PC-3 (cell line): Measurements from ENCODE around the gene HDGFL2. TPM values are rescaled to one million over a fixed set of nuclear protein-coding genes. Genes with fewer than 3 reads are reported as not detected.

Source experiments
- ATAC-seq: fragments of 200-7000 bp; cut with Tn5 transposase; 2 replicates; pipeline ENCODE4 v1.9.1; 2020; ENCODE audit warnings: mild to moderate bottlenecking, moderate library complexity
- BruUV-seq: library from RNA; stranded (reverse); fragments of 400-500 nt; replicated peaks from 2 replicates; lab custom pipeline; 2021; lab: Mats Ljungman, UMichigan
- CTCF ChIA-PET: fragments of 300-600 bp; sonication (Branson Sonifier 250); formaldehyde crosslinking; loops from one replicate; lab custom pipeline; 2022; ENCODE audit warnings: antibody characterized with exemption; lab: Charles Lee
- POLR2A ChIA-PET: fragments of 300-600 bp; sonication (Branson Sonifier 250); formaldehyde crosslinking; loops from one replicate; lab custom pipeline; 2022; ENCODE audit warnings: antibody characterized with exemption; ENCODE audit not compliant: unreplicated experiment; lab: Charles Lee
- DNase-seq: peaks from one replicate; pipeline ENCODE4 v3.0.0-alpha.2; 2015
- H2AFZ ChIP-seq: fragments of 300-600 bp; sonication (generic); 2 replicates; pipeline ENCODE4 v1.6.0; 2016; ENCODE audit warnings: antibody characterized with exemption, low read length
- H3F3A ChIP-seq: fragments of 300-600 bp; sonication (generic); one replicate; pipeline ENCODE4 v1.6.0; 2017; ENCODE audit warnings: antibody characterized with exemption, low read length, control low read depth, mild to moderate bottlenecking; ENCODE audit not compliant: unreplicated experiment
- H3K27ac ChIP-seq: fragments of 300-600 bp; sonication (generic); 2 replicates; pipeline ENCODE4 v1.5.1; 2016; ENCODE audit warnings: mild to moderate bottlenecking, low read length
- H3K27me3 ChIP-seq: fragments of 300-600 bp; sonication (generic); 2 replicates; pipeline ENCODE4 v1.6.1; 2016; ENCODE audit warnings: low read length, mixed read lengths
- H3K36me3 ChIP-seq: fragments of 300-600 bp; sonication (generic); 2 replicates; pipeline ENCODE4 v1.6.1; 2016; ENCODE audit warnings: low read depth, mixed run types, low read length, mixed read lengths
- H3K4me1 ChIP-seq: fragments of 300-600 bp; sonication (generic); 2 replicates; pipeline ENCODE4 v1.5.1; 2016; ENCODE audit warnings: low read length; ENCODE audit not compliant: insufficient read depth
- H3K4me2 ChIP-seq: fragments of 300-600 bp; sonication (generic); 2 replicates; pipeline ENCODE4 v1.6.0; 2016; ENCODE audit warnings: low read length
- H3K4me3 ChIP-seq: fragments of 300-600 bp; sonication (generic); 2 replicates; pipeline ENCODE4 v1.5.1; 2016; ENCODE audit warnings: mild to moderate bottlenecking, low read length, mixed read lengths
- H3K79me2 ChIP-seq: fragments of 300-600 bp; sonication (generic); 2 replicates; pipeline ENCODE4 v1.6.1; 2017; ENCODE audit warnings: low read length, mixed read lengths
- H3K9ac ChIP-seq: fragments of 300-600 bp; sonication (generic); 2 replicates; pipeline ENCODE4 v1.6.0; 2016; ENCODE audit warnings: mild to moderate bottlenecking, low read length
- H3K9me2 ChIP-seq: fragments of 300-600 bp; sonication (generic); replicated peaks from 2 replicates; pipeline ENCODE4 v1.6.1; 2016; ENCODE audit warnings: mixed run types, low read length, mixed read lengths
- H3K9me3 ChIP-seq: fragments of 300-600 bp; sonication (generic); 2 replicates; pipeline ENCODE4 v1.6.1; 2016; ENCODE audit warnings: low read length, mixed read lengths
- H4K20me1 ChIP-seq: fragments of 300-600 bp; sonication (generic); 2 replicates; pipeline ENCODE4 v1.6.1; 2016; ENCODE audit warnings: low read length, mixed read lengths
- CTCF ChIP-seq: fragments of 300-600 bp; sonication (generic); conservative IDR thresholded peaks from 2 replicates; pipeline ENCODE4 v1.5.1; 2017; ENCODE audit warnings: antibody characterized with exemption, low read depth, mild to moderate bottlenecking, low read length
- EZH2 ChIP-seq: fragments of 300-600 bp; sonication (generic); IDR thresholded peaks from one replicate; pipeline ENCODE4 v1.6.1; 2017; ENCODE audit warnings: antibody characterized with exemption, mild to moderate bottlenecking, low read length; ENCODE audit not compliant: unreplicated experiment
- EZH2phosphoT487 ChIP-seq: fragments of 300-600 bp; sonication (generic); IDR thresholded peaks from 2 replicates; pipeline ENCODE4 v1.6.1; 2018; ENCODE audit warnings: mild to moderate bottlenecking, antibody characterized with exemption, low read length, borderline replicate concordance
- intact Hi-C: fragments of 100-400 bp; cut with micrococcal nuclease; formaldehyde crosslinking; loops from 2 replicates; pipeline ENCODE4 v1.9.0; 2023
- total RNA-seq: library from RNA; depleted of rRNA; stranded (reverse); fragments of >200 nt; gene quantifications from 2 replicates; pipeline ENCODE4 v1.2.3, GENCODE V29; 2014

Gene HDGFL2
- total RNA-seq, 1 experiment from 2014 or later, result 111 TPM

- H3K36me3 ChIP-seq, result peaks cover 5% of the 10 kb centered on the region; the same call in 1 of the 2 replicates
- no peak overlapping the region for H3K27ac ChIP-seq
- H3K9me2 ChIP-seq, result no peaks in the 10 kb centered on the region
- H3F3A ChIP-seq, result no peaks in the 10 kb centered on the region
- DNase-seq (no peak), ATAC-seq (no peak)
- H2AFZ ChIP-seq, result no peak overlapping the region
- no peaks in the 10 kb centered on the region for H3K79me2 ChIP-seq
- intact Hi-C loops, result no loop called here
- ChIA-PET CTCF (no interaction called here), POLR2A (no interaction called here)
- no peaks in the 10 kb centered on the region for H3K27me3 ChIP-seq
- TF ChIP-seq EZH2 (no peak), CTCF (no peak), EZH2phosphoT487 (no peak)
- H3K4me1 ChIP-seq, result no peaks in the 10 kb centered on the region
- BruUV-seq, result no TSS peak
- H3K4me2 ChIP-seq, result no peak overlapping the region
- no peak overlapping the region for H3K4me3 ChIP-seq
- H4K20me1 ChIP-seq, result no peaks in the 10 kb centered on the region
- H3K9ac ChIP-seq, result no peak overlapping the region
- H3K9me3 ChIP-seq, result no peaks in the 10 kb centered on the region
These were observed 27.8 kb downstream of the HDGFL2 start for GRCh38 chr19:4499855-4500254.

DNA sequence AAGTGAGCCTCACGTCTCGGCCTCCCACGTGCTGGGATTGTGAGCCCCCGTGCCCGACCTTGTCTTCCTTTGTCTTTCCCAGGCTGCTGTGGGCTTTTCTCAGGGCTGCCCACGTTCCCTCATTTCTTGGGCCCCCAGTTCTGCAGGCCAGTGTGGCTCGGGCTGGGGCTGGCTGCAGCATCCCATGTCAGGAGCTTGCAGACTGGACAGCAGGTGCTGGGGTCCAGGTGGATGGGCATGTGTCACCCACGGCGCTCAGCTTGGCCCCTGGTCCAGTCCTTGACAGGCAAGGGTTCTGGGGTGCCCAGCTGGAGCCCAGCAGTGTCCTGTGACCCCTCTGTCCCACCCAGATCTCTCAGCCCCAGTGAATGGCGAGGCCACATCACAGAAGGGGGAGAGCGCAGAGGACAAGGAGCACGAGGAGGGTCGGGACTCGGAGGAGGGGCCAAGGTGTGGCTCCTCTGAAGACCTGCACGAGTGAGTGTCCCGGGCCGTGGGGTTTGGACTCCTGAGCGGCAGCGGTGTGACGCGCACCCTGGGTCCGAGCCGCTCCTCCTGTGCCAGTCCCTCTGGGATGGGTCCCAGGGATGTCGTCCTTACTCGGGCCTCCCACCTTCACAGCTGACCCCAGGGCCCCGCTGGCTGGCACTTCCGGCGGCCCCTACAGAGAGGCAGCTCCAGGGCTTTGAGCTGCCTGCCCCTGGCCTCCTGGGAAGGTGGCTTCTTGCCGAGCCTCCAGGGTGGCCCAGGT, 28.9 kb downstream of the HDGFL2 start:
- Histone ChIP-seq H3K36me3 (peaks cover 5% of the 10 kb centered on the region; the same call in 1 of the 2 replicates), H3K4me3 (no peak overlapping the region), H3K4me1 (no peaks in the 10 kb centered on the region), H3K9me2 (no peaks in the 10 kb centered on the region), H3K27ac (no peak overlapping the region), H3F3A (no peaks in the 10 kb centered on the region), H3K79me2 (no peaks in the 10 kb centered on the region), H4K20me1 (no peaks in the 10 kb centered on the region), H3K9ac (no peak overlapping the region), H3K4me2 (no peak overlapping the region), H3K27me3 (no peaks in the 10 kb centered on the region), H2AFZ (no peak overlapping the region), H3K9me3 (no peaks in the 10 kb centered on the region)
- DNase-seq (no peak), ATAC-seq (no peak)
- ChIA-PET CTCF (no interaction called here), POLR2A (no interaction called here)
- intact Hi-C loops, result no loop called here
- no TSS peak for BruUV-seq
- TF ChIP-seq EZH2phosphoT487 (no peak), CTCF (no peak), EZH2 (no peak)

DNA sequence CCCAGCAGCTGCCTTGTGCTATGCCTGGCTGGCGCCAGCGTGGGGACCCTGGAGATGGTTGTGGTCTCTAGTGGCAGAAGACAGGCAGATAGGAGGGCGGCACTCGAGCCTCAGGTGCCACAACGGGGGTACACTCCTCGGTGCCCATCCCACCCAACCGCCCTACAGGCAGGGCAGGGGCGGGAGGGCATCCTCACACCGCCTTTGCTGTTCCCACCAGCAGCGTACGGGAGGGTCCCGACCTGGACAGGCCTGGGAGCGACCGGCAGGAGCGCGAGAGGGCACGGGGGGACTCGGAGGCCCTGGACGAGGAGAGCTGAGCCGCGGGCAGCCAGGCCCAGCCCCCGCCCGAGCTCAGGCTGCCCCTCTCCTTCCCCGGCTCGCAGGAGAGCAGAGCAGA, 29.6 kb downstream of the HDGFL2 start:
- no peak for ATAC-seq
- no peaks in the 10 kb centered on the region for H3F3A ChIP-seq
- H3K4me1 ChIP-seq, result peaks cover 6% of the 10 kb centered on the region
- intact Hi-C loops, result no loop called here
- H3K9me2 ChIP-seq, result no peaks in the 10 kb centered on the region
- no peak overlapping the region for H3K4me3 ChIP-seq
- no TSS peak for BruUV-seq
- no peaks in the 10 kb centered on the region for H3K27me3 ChIP-seq
- no peak overlapping the region for H2AFZ ChIP-seq
- H3K9me3 ChIP-seq, result no peaks in the 10 kb centered on the region
- peaks cover 5% of the 10 kb centered on the region; the same call in 1 of the 2 replicates for H3K36me3 ChIP-seq
- H3K4me2 ChIP-seq, result no peak overlapping the region
- H3K9ac ChIP-seq, result no peak overlapping the region
- DNase-seq, result no peak
- ChIA-PET CTCF (no interaction called here), POLR2A (no interaction called here)
- no peak overlapping the region for H3K27ac ChIP-seq
- no peaks in the 10 kb centered on the region for H3K79me2 ChIP-seq
- no peaks in the 10 kb centered on the region for H4K20me1 ChIP-seq
- TF ChIP-seq CTCF (no peak), EZH2phosphoT487 (no peak), EZH2 (no peak)
